Measurements from ENCODE around the gene EN1. TPM values are rescaled to one million over a fixed set of nuclear protein-coding genes. Genes with fewer than 3 reads are reported as not detected.

The EN1 gene
- polyA plus RNA-seq, 1 donor (not counting 4 experiments of a cell fraction or from before 2014, with no cell fraction given) = 0.05 TPM

DNA sequence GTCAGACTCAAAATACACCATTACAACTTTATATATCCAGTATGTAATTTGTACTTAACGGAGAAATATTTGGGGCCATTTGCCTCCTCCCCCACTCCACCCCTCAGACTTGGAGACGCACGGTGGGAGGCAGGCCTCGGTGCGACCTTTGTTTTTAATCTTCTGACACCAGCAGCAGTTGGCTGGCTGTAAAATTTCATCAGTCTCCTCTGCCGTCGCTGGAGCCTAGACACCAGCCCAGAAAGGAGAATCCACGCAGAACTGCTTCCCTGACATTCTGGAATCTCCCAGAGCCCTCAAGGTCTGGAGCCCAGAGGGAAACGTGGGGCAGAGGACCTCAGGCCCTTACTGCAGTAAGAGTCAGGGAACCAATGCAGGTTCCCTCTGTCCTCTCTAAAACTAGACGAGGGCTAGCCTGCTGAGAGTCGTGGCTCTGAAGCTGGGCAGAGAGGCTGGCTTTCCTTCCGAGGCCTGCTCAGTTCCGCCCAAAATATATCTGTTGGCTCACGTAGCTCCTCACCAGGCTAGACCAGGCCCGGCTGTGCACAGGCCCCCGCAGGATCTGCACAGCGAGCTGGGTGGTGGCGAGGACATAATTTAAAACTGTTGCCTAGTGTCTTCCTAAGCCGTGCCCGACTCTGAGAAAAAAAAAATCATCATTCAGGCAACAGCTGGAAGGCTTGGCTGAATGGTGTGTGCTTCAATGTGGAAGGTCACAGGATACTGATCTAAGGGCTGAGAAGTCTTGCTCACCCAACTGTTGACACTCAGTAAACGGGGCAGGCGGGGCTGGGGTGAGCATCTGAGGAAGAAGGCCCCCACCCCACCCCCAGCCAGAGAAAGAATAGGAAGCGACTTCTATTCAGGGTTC, 40.4 kb downstream of the EN1 start:
- Histone ChIP-seq H3K79me2 (ENCODE audit: control insufficient read depth, insufficient read depth, low read length) (no peaks in the 10 kb centered on the region), H3K9ac (ENCODE audit: control insufficient read depth, extremely low read depth, insufficient read depth, low read length) (no peak overlapping the region), H4K20me1 (ENCODE audit: control insufficient read depth, extremely low read depth, insufficient read depth, low read length) (no peaks in the 10 kb centered on the region), H3K4me3 (ENCODE audit: control insufficient read depth in 2 of 3, extremely low read depth in 1 of 3, insufficient read depth in 2 of 3, low read depth in 1 of 3, low read length in 3 of 3) (no peak overlapping the region), H3K27me3 (ENCODE audit: control insufficient read depth, extremely low read depth, insufficient read depth, low read length) (no peaks in the 10 kb centered on the region), H3K9me3 (ENCODE audit: control insufficient read depth, low read depth, low read length) (no peaks in the 10 kb centered on the region), H3K27ac (ENCODE audit: control insufficient read depth, insufficient read depth, low read length) (no peak overlapping the region), H3K9me1 (ENCODE audit: control insufficient read depth, extremely low read depth, insufficient read depth, low read length) (no peaks in the 10 kb centered on the region), H3K4me2 (ENCODE audit: control insufficient read depth, extremely low read depth, insufficient read depth, low read depth, low read length) (no peak overlapping the region), H3K36me3 (ENCODE audit: control insufficient read depth in 2 of 2, extremely low read depth in 1 of 2, insufficient read depth in 2 of 2, low read length in 2 of 2) (no peaks in the 10 kb centered on the region), H3K4me1 (ENCODE audit: control insufficient read depth, extremely low read depth, insufficient read depth, low read length) (no peaks in the 10 kb centered on the region), H2AFZ (ENCODE audit: control insufficient read depth, low read length) (no peak overlapping the region)
- no peak for FAIRE-seq
- no peak for DNase-seq (ENCODE audit: low read depth, low spot score)
- dilution Hi-C loops (cut with MboI; ENCODE audit: extremely low pct_ligation_motif_present, low sequenced_read_pairs) = no loop called here
- TF ChIP-seq, protein P1, sequence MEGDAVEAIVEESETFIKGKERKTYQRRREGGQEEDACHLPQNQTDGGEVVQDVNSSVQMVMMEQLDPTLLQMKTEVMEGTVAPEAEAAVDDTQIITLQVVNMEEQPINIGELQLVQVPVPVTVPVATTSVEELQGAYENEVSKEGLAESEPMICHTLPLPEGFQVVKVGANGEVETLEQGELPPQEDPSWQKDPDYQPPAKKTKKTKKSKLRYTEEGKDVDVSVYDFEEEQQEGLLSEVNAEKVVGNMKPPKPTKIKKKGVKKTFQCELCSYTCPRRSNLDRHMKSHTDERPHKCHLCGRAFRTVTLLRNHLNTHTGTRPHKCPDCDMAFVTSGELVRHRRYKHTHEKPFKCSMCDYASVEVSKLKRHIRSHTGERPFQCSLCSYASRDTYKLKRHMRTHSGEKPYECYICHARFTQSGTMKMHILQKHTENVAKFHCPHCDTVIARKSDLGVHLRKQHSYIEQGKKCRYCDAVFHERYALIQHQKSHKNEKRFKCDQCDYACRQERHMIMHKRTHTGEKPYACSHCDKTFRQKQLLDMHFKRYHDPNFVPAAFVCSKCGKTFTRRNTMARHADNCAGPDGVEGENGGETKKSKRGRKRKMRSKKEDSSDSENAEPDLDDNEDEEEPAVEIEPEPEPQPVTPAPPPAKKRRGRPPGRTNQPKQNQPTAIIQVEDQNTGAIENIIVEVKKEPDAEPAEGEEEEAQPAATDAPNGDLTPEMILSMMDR (optimal IDR thresholded peaks at IDR 0.05 in 1 of 3, IDR thresholded peaks at IDR 0.05 in 1 of 3, conservative IDR thresholded peaks at IDR 0.05 in 1 of 3; ENCODE audit: extremely low read depth in 1 of 3, insufficient read depth in 2 of 3, low read length in 3 of 3) = no peak
- no peak for TF ChIP-seq EZH2 (IDR thresholded peaks at IDR 0.05; ENCODE audit: low read length)

DNA sequence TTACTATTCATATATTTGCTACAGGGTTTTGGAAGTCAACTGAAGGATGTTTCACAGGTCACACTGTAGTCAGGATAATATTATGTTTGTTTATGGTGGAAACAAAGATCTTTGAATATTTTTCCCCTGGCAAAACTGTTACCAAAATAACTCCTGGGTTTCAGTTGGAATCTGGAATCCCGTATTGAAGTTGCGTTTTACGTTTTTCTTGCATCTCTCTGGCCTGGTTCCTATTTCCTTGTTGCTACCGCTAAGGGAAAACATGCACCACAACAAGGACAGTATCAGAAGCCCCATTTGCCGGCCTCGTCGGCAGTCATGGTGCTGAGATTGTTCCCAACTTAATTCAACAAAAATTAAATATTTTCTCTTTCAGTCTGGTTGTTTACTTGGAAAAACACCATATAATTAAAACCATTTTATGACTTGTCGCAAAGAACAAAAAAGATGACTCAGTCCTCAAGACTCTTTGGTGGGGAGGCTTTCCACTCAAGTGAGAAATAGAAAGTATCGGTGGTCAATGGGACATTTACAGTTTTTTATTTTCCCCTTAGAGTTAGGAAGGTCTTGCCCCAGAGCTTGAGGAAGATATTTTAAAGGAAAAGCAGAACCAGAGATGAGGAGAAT, 42.3 kb downstream of the EN1 start:
- no peak overlapping the region for H3K4me3 ChIP-seq (ENCODE audit: control insufficient read depth in 2 of 3, extremely low read depth in 1 of 3, insufficient read depth in 2 of 3, low read depth in 1 of 3, low read length in 3 of 3)
- FAIRE-seq = no peak
- dilution Hi-C loops (cut with MboI; ENCODE audit: extremely low pct_ligation_motif_present, low sequenced_read_pairs) = no loop called here

More for the DNA sequence above, 42.3 kb downstream of the EN1 start:
- TF ChIP-seq EZH2 (IDR thresholded peaks at IDR 0.05; ENCODE audit: low read length) = no peak
- TF ChIP-seq, protein P1 (optimal IDR thresholded peaks at IDR 0.05 in 1 of 3, IDR thresholded peaks at IDR 0.05 in 1 of 3, conservative IDR thresholded peaks at IDR 0.05 in 1 of 3; ENCODE audit: extremely low read depth in 1 of 3, insufficient read depth in 2 of 3, low read length in 3 of 3) = no peak
- no peaks in the 10 kb centered on the region for H3K36me3 ChIP-seq (ENCODE audit: control insufficient read depth in 2 of 2, extremely low read depth in 1 of 2, insufficient read depth in 2 of 2, low read length in 2 of 2)
- H3K4me1 ChIP-seq (ENCODE audit: control insufficient read depth, extremely low read depth, insufficient read depth, low read length) = peaks cover 4% of the 10 kb centered on the region
- DNase-seq (ENCODE audit: low read depth, low spot score) = no peak
- H3K27ac ChIP-seq (ENCODE audit: control insufficient read depth, insufficient read depth, low read length) = no peak overlapping the region
- no peaks in the 10 kb centered on the region for H3K9me3 ChIP-seq (ENCODE audit: control insufficient read depth, low read depth, low read length)
- no peaks in the 10 kb centered on the region for H3K79me2 ChIP-seq (ENCODE audit: control insufficient read depth, insufficient read depth, low read length)
- H3K4me2 ChIP-seq (ENCODE audit: control insufficient read depth, extremely low read depth, insufficient read depth, low read depth, low read length) = no peak overlapping the region
- H3K9ac ChIP-seq (ENCODE audit: control insufficient read depth, extremely low read depth, insufficient read depth, low read length) = no peak overlapping the region
- H3K27me3 ChIP-seq (ENCODE audit: control insufficient read depth, extremely low read depth, insufficient read depth, low read length) = no peaks in the 10 kb centered on the region
- H3K9me1 ChIP-seq (ENCODE audit: control insufficient read depth, extremely low read depth, insufficient read depth, low read length) = no peaks in the 10 kb centered on the region
- H4K20me1 ChIP-seq (ENCODE audit: control insufficient read depth, extremely low read depth, insufficient read depth, low read length) = no peaks in the 10 kb centered on the region
- no peak overlapping the region for H2AFZ ChIP-seq (ENCODE audit: control insufficient read depth, low read length)

Data from keratinocyte (primary cell).